Right lobe of liver (tissue), 4 donors: ENCODE data around the gene RHEBL1.

ENCODE experiments used
- POLR2A ChIP-seq: fragments of 450-650 bp; IDR thresholded peaks from one replicate; pipeline ENCODE4 v1.6.1; 2017; ENCODE audit warnings: antibody characterized with exemption, mild to moderate bottlenecking
- TF ChIP-seq, protein P1 (sequence below), 4 donors: fragments of 200-600 bp in 3 of 4; fragments of 450-650 bp in 1 of 4; IDR thresholded peaks; one replicate each; pipeline versions ENCODE4 v1.5.1 to v1.8.0; 2016 to 2022; ENCODE audit warnings: antibody characterized with exemption in 4 of 4, mild to moderate bottlenecking in 2 of 4
- donor health status: DM: no; HTN: no; CAD: no.
- donor health status: DM: no; HTN: no; CAD: no.
- donor health status: DM: no; HTN: yes; CAD: no.

- TF ChIP-seq, protein P1, sequence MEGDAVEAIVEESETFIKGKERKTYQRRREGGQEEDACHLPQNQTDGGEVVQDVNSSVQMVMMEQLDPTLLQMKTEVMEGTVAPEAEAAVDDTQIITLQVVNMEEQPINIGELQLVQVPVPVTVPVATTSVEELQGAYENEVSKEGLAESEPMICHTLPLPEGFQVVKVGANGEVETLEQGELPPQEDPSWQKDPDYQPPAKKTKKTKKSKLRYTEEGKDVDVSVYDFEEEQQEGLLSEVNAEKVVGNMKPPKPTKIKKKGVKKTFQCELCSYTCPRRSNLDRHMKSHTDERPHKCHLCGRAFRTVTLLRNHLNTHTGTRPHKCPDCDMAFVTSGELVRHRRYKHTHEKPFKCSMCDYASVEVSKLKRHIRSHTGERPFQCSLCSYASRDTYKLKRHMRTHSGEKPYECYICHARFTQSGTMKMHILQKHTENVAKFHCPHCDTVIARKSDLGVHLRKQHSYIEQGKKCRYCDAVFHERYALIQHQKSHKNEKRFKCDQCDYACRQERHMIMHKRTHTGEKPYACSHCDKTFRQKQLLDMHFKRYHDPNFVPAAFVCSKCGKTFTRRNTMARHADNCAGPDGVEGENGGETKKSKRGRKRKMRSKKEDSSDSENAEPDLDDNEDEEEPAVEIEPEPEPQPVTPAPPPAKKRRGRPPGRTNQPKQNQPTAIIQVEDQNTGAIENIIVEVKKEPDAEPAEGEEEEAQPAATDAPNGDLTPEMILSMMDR (IDR thresholded peaks at IDR 0.05): no peak
- TF ChIP-seq POLR2A: no peak
Measured at GRCh38 chr12:49030714-49031572, 38.8 kb downstream of the RHEBL1 start.
